GM18502 (cell line): Measurements from ENCODE around the gene SUMO4.

Source experiments
- ATAC-seq: cut with Tn5 transposase; IDR thresholded peaks from one replicate; pipeline ENCODE4 v1.9.1; 2021; ENCODE audit warnings: mild to moderate bottlenecking; ENCODE audit not compliant: unreplicated experiment, poor library complexity

The SUMO4 gene

GRCh38 chr6:149387779-149388512 lies 12.1 kb upstream of the SUMO4 start:
- no peak for ATAC-seq

GRCh38 chr6:149389509-149390297 lies 10.4 kb upstream of the SUMO4 start:
- ATAC-seq = no peak

- no peak for ATAC-seq
Observed at GRCh38 chr6:149392093-149392492, 8.0 kb upstream of the SUMO4 start.

- no peak for ATAC-seq
Observed at GRCh38 chr6:149392535-149392934, 7.5 kb upstream of the SUMO4 start.

- no peak for ATAC-seq
Observed at GRCh38 chr6:149393002-149393679, 6.9 kb upstream of the SUMO4 start.

GRCh38 chr6:149395185-149395584 lies 4.9 kb upstream of the SUMO4 start:
- no peak for ATAC-seq

- no peak for ATAC-seq
Observed at GRCh38 chr6:149397384-149397783, 2.7 kb upstream of the SUMO4 start.

GRCh38 chr6:149403534-149403933 lies 3.5 kb downstream of the SUMO4 start:
- no peak for ATAC-seq

- ATAC-seq = no peak
Observed at GRCh38 chr6:149405823-149406765, 6.0 kb downstream of the SUMO4 start.

- no peak for ATAC-seq
Observed at GRCh38 chr6:149409617-149410016, 9.6 kb downstream of the SUMO4 start.

- no peak for ATAC-seq
Observed at GRCh38 chr6:149410557-149410956, 10.5 kb downstream of the SUMO4 start.

- no peak for ATAC-seq
Observed at GRCh38 chr6:149414009-149414408, 13.9 kb downstream of the SUMO4 start.

- no peak for ATAC-seq
Observed at GRCh38 chr6:149414821-149415220, 14.8 kb downstream of the SUMO4 start.

- ATAC-seq = no peak
Observed at GRCh38 chr6:149419696-149420404, 19.8 kb downstream of the SUMO4 start.

- no peak for ATAC-seq
Observed at GRCh38 chr6:149421132-149421531, 21.1 kb downstream of the SUMO4 start.

GRCh38 chr6:149422581-149422980 lies 22.5 kb downstream of the SUMO4 start:
- no peak for ATAC-seq

GRCh38 chr6:149423964-149424440 lies 23.9 kb downstream of the SUMO4 start:
- ATAC-seq = no peak

- no peak for ATAC-seq
Observed at GRCh38 chr6:149425224-149425623, 25.2 kb downstream of the SUMO4 start.

GRCh38 chr6:149425754-149426153 lies 25.7 kb downstream of the SUMO4 start:
- no peak for ATAC-seq
